ENCODE results near the gene SLC22A16. TPM values are rescaled to one million over a fixed set of nuclear protein-coding genes. Genes with fewer than 3 reads are reported as not detected.

The SLC22A16 gene
- total RNA-seq, 4 donors from 2014 or later: not detected

GRCh38 chr6:110390404-110390803, 86.0 kb downstream of the SLC22A16 start:
- Histone ChIP-seq H3K4me3 (no peak overlapping the region), H3K27ac (no peak overlapping the region), H3K9me3 (no peaks in the 10 kb centered on the region), H3K27me3 (no peaks in the 10 kb centered on the region), H3K4me1 (peaks cover 0 to 3% (median 0%) of the 10 kb centered on the region in 4 donors), H3K36me3 (no peaks in the 10 kb centered on the region)
- WGBS, 2 donors (ENCODE audit: low coverage in 1 of 2): 15 to 22% methylated on average over 2 of the region's 2 CpGs
- intact Hi-C loops (cut with DNase I; ENCODE audit: low total_unique reads) (loop anchor here (2.0 kb wide), 1 partner anchor 212 kb away; the partner anchor contains the start of gene WASF1), in situ Hi-C loops (cut with MboI; ENCODE audit: low pct_ligation_motif_present in 1 of 4, low pct_unique_long_range_greater_than_20kb in 1 of 4, low sequenced_read_pairs in 3 of 4) (loop anchor here (10.0 to 25.0 kb wide), 7 partner anchors 216 to 696 kb away; partner anchors contain the start of genes WASF1 (in 2 of the 4), AK9 (in 1 of the 4) and FIG4 (in 1 of the 4))
- TF ChIP-seq, protein P1, sequence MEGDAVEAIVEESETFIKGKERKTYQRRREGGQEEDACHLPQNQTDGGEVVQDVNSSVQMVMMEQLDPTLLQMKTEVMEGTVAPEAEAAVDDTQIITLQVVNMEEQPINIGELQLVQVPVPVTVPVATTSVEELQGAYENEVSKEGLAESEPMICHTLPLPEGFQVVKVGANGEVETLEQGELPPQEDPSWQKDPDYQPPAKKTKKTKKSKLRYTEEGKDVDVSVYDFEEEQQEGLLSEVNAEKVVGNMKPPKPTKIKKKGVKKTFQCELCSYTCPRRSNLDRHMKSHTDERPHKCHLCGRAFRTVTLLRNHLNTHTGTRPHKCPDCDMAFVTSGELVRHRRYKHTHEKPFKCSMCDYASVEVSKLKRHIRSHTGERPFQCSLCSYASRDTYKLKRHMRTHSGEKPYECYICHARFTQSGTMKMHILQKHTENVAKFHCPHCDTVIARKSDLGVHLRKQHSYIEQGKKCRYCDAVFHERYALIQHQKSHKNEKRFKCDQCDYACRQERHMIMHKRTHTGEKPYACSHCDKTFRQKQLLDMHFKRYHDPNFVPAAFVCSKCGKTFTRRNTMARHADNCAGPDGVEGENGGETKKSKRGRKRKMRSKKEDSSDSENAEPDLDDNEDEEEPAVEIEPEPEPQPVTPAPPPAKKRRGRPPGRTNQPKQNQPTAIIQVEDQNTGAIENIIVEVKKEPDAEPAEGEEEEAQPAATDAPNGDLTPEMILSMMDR (IDR thresholded peaks at IDR 0.05): no peak
- DNase-seq: no peak

GRCh38 chr6:110389689-110390382, 86.6 kb downstream of the SLC22A16 start:
- H3K4me1 ChIP-seq: peaks cover 0 to 3% (median 0%) of the 10 kb centered on the region in 4 donors
- in situ Hi-C loops (cut with MboI; ENCODE audit: low pct_ligation_motif_present in 1 of 4, low pct_unique_long_range_greater_than_20kb in 1 of 4, low sequenced_read_pairs in 3 of 4) (loop anchor here (10.0 to 25.0 kb wide), 7 partner anchors 215 to 695 kb away; partner anchors contain the start of genes WASF1 (in 2 of the 4), AK9 (in 1 of the 4) and FIG4 (in 1 of the 4)), intact Hi-C loops (cut with DNase I; ENCODE audit: low total_unique reads) (loop anchor here (2.0 kb wide), 1 partner anchor 211 kb away; the partner anchor contains the start of gene WASF1)
- DNase-seq: no peak
- TF ChIP-seq, protein P1 (IDR thresholded peaks at IDR 0.05): no peak
- no peak for TF ChIP-seq POLR2AphosphoS5 (IDR thresholded peaks at IDR 0.05)
- no peak for TF ChIP-seq POLR2A (IDR thresholded peaks at IDR 0.05)
- TF ChIP-seq EP300 (IDR thresholded peaks at IDR 0.05; ENCODE audit: low read depth): no peak
- no peaks in the 10 kb centered on the region for H3K27me3 ChIP-seq
- no peaks in the 10 kb centered on the region for H3K36me3 ChIP-seq
- H3K4me3 ChIP-seq: no peak overlapping the region
- WGBS, 2 donors (ENCODE audit: low coverage in 1 of 2): 56 to 78% methylated on average over 3 to 4 of the region's 4 CpGs
- no peaks in the 10 kb centered on the region for H3K9me3 ChIP-seq
- no peak overlapping the region for H3K27ac ChIP-seq

- Histone ChIP-seq H3K27me3 (no peaks in the 10 kb centered on the region), H3K4me1 (peaks cover 0 to 3% (median 0%) of the 10 kb centered on the region in 4 donors), H3K9me3 (no peaks in the 10 kb centered on the region), H3K4me3 (no peak overlapping the region), H3K36me3 (no peaks in the 10 kb centered on the region), H3K27ac (no peak overlapping the region)
- WGBS, 2 donors (ENCODE audit: low coverage in 1 of 2): 76 to 83% methylated on average over 2 of the region's 2 CpGs
- TF ChIP-seq, protein P1 (IDR thresholded peaks at IDR 0.05): no peak
- TF ChIP-seq POLR2A (IDR thresholded peaks at IDR 0.05) (no peak), POLR2AphosphoS5 (IDR thresholded peaks at IDR 0.05) (no peak), EP300 (IDR thresholded peaks at IDR 0.05; ENCODE audit: low read depth) (no peak)
- intact Hi-C loops (cut with DNase I; ENCODE audit: low total_unique reads): loop anchor here (2.0 kb wide), 1 partner anchor 45 kb away; no protein-coding TSS in a partner anchor
- in situ Hi-C loops (cut with MboI; ENCODE audit: low pct_ligation_motif_present in 1 of 4, low pct_unique_long_range_greater_than_20kb in 1 of 4, low sequenced_read_pairs in 3 of 4): loop anchor here in 3 of 4 donors (25.0 kb wide), 4 partner anchors 226 to 676 kb away; no protein-coding TSS in a partner anchor
- no peak for DNase-seq
These were observed 88.4 kb downstream of the SLC22A16 start for GRCh38 chr6:110387986-110388385.

DNA sequence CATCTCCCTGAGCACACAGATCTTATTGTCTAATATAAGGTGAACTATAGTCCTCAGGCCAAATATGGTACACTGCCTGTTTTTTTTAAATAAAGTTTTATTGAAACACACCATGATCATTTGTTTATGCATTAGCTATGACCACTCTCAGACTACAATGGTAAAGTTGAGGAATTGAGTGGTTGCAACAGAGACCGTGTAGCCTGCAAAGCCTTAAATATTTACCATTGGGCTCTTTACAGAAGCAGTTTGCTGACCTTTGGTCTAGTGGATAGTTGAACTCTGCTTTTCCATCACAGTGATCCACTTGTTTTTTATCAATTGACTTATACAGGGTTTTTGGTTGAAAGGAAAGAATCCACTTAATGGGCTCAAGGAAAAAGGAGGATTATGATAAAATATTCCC, 91.0 kb downstream of the SLC22A16 start:
- DNase-seq: no peak
- Histone ChIP-seq H3K36me3 (no peaks in the 10 kb centered on the region), H3K27ac (no peak overlapping the region), H3K27me3 (no peaks in the 10 kb centered on the region), H3K4me3 (no peak overlapping the region), H3K9me3 (no peaks in the 10 kb centered on the region), H3K4me1 (peaks cover 0 to 3% (median 0%) of the 10 kb centered on the region in 4 donors)
- TF ChIP-seq, protein P1 (IDR thresholded peaks at IDR 0.05): no peak
- TF ChIP-seq POLR2A (IDR thresholded peaks at IDR 0.05): no peak
- TF ChIP-seq EP300 (IDR thresholded peaks at IDR 0.05; ENCODE audit: low read depth): no peak
- no peak for TF ChIP-seq POLR2AphosphoS5 (IDR thresholded peaks at IDR 0.05)
- intact Hi-C loops (cut with DNase I; ENCODE audit: low total_unique reads) (no loop called here), in situ Hi-C loops (cut with MboI; ENCODE audit: low pct_ligation_motif_present in 1 of 4, low pct_unique_long_range_greater_than_20kb in 1 of 4, low sequenced_read_pairs in 3 of 4) (loop anchor here in 3 of 4 donors (25.0 kb wide), 4 partner anchors 223 to 673 kb away; no protein-coding TSS in a partner anchor)
- 64 to 67% methylated on average over 1 of the region's 1 CpG for WGBS, 2 donors (ENCODE audit: low coverage in 1 of 2)
